ENCODE results near the gene KLHL29.

- TF ChIP-seq CTCF (conservative IDR thresholded peaks at IDR 0.05; ENCODE audit: low read length) (no peak), EZH2phosphoT487 (IDR thresholded peaks at IDR 0.05; ENCODE audit: borderline replicate concordance, low read depth, low read length) (no peak)
Measured at GRCh38 chr2:23350792-23351355, 34.1 kb upstream of the KLHL29 start.

Measured in OCI-LY7 (cell line).